ENCODE results near the gene CDK17.
"Not testable (repeated sequence)": the region's sequence is repeated elsewhere in the genome, so short reads cannot be mapped to it uniquely, and the experiment has no call there.

The CDK17 gene

DNA sequence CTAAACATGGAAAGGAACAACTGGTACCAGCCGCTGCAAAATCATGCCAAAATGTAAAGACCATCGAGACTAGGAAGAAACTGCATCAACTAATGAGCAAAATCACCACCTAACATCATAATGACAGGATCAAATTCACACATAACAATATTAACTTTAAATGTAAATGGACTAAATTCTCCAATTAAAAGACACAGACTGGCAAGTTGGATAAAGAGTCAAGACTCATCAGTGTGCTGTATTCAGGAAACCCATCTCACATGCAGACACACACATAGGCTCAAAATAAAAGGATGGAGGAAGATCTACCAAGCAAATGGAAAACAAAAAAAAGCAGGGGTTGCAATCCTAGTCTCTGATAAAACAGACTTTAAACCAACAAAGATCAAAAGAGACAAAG, 82.4 kb downstream of the CDK17 start:
- DNase-seq (ENCODE audit: low read depth in 2 of 2), result not testable (repeated sequence)

DNA sequence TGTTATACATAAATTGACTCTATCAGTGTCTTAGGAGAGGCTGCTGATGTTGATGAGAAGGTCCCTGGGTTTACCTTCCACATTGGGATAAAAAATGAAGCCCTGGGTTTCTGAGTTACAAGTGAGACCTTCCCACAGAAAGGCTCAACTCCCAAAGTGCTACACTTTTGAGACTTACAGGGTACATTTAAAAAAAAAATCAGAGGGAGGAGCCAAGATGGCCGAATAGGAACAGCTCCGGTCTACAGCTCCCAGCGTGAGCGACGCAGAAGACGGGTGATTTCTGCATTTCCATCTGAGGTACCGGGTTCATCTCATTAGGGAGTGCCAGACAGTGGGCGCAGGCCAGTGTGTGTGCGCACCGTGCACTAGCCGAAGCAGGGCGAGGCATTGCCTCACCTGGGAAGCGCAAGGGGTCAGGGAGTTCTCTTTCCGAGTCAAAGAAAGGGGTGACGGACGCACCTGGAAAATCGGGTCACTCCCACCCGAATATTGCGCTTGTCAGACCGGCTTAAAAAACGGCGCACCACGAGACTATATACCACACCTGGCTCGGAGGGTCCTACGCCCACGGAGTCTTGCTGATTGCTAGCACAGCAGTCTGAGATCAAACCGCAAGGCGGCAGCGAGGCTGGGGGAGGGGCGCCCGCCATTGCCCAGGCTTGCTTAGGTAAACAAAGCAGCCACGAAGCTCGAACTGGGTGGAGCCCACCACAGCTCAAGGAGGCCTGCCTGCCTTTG, 84.3 kb downstream of the CDK17 start:
- DNase-seq (ENCODE audit: low read depth in 2 of 2), result not testable (repeated sequence)

DNA sequence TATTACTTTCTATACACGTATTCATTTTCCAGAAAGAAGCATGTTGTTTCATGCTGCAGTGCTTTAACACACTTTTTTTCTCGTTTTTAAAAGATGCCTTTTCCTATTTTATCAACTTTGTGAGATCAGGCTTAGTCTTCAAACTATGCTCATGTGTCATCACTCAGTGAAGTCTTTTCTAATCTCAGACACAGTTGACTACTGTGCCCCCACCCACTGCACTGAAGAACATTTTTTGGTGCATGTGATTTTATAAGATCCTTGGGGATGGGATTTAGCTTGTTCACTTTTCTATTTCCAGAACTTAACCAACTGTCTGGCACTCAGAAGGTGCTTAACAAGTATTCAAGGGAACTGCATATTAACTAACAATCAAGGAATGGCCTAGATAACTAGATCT, 85.5 kb downstream of the CDK17 start:
- DNase-seq (ENCODE audit: low read depth in 2 of 2), result no peak

DNA sequence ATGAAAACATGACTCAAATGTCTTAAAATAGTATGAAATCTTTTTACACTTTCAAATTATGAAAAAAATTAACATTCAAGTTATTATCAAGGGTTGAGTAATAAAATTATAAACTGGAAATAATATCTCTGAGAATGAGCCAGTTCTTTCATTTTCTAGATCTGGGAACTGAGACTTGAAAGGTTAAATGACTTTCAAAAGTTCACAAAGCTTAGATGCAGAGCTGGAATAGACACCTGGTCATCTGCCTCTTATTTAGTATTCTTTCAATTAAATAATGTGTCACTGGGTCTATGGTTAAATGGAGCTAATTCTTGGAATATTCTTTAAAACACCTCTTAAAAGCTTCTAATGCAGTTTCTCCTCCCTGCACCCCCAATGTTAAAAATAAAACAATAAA, 86.6 kb downstream of the CDK17 start:
- no peak for DNase-seq (ENCODE audit: low read depth in 2 of 2)

DNA sequence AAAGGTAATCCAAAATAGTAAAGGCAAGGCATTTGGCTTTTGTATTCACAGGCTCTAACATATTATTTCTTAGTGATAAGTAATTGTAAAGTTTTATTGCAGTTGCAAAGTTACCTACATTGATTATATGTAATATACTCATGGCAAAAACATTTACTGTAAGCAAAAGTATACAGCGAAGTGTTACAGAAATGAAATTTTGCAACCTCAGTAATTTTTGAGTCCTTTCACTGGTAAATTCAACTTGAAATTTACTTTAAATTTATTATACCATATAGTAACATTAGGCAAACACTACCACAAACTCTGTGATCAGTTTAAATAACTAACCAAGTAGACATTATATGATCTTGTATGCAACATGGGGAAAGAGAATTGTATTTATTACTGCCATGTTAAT, 89.0 kb downstream of the CDK17 start:
- DNase-seq (ENCODE audit: low read depth in 2 of 2), result no peak

DNA sequence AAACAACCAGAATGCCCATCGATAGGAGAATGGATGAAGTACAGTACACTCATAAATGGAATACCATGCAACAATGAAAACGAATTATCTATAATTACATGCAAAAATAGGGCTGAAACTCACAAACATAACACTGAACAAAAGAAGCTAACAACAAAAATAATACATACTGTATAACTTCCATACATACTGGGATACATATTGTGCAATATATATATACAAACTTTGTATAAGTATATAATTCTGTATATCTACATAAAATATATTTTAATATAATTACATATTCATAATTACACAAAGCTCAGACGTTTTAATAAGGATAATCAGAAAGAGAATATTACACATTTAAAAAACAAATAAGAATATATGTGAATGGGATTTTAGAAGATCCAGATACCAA, 90.2 kb downstream of the CDK17 start:
- DNase-seq (ENCODE audit: low read depth in 2 of 2), result no peak

DNA sequence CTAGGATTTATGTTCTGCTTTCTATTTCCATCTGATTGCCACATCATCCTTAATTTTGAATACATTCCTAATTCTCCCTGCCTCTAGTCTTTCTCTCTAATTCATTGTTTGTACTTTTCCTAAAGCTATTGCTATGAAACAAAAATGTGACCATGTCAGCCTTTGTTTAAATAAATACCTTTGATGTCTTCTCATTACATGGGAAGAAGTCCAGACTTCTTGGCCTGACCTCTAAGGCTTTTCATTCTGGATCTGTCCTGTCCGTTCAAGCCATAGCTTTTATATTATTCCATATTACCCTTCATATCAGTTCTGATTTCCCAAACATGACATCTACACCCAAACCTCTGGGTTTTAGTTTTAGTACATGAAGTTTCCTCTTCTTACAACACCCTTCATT, 91.4 kb downstream of the CDK17 start:
- DNase-seq (ENCODE audit: low read depth in 2 of 2), result no peak

DNA sequence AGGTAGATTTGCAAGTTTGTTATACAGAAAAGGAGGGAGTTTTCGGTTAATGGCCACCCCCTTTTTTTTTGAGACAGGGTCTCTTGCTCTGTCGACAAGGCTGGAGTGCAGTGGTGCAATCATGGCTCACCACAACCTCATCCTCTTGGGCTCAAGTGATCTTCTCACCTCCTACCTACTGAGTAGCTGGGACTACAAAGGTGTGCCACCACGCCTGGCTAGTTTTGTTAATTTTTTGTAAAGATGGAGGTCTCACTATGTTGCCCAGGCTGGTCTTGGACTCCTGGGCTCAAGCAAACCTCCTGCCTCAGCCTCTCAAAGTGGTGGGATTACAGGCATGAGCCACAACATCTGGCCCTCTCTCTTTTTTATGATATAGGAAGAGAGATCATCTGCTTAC, 94.6 kb downstream of the CDK17 start:
- no peak for DNase-seq (ENCODE audit: low read depth in 2 of 2)

DNA sequence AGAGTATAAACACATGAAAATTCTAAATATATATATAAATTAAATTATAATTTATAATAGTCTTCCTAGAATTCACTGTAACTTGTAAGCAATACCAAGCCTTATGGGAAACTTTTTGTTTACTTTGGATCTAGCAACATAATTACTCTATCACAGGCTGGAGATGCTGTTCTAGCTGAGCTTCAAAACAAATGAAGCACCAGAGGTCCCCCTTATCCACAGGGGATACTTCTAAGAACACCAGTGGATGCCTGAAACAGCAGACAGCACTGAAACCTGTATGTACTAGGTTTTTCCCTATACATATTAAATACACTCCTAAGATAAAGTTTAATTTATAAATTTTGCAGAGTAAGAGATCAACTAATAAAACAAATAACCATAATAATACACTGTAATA, 96.6 kb downstream of the CDK17 start:
- DNase-seq (ENCODE audit: low read depth in 2 of 2), result no peak

DNA sequence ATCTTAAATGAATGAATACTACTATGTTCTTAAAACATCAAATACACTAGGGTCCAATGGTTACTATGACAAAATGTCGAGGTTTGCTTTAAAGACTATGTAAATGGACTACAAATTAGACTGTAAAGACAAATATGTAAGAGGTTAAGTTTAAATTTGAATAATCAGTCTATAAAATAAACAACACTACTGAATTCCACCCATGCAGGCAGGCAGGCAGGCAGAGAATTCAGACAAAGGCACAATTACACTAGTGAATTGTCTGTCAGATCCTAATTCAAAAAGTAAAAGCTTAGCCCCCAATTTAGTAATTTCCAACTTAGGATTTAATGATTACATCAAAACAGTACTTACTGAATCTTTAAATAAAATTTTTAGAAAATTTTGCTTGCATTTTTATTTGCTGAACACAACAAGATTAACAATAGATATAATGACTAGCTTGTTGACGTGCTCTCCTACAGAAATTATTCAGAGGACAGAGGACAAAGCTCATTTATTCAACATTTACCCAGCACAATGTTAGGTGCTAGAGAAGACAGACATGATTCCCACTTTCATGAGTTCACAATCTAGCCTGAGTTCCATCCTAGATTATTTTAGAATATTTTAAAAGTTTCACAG, 97.4 kb downstream of the CDK17 start:
- no peak for DNase-seq (ENCODE audit: low read depth in 2 of 2)

DNA sequence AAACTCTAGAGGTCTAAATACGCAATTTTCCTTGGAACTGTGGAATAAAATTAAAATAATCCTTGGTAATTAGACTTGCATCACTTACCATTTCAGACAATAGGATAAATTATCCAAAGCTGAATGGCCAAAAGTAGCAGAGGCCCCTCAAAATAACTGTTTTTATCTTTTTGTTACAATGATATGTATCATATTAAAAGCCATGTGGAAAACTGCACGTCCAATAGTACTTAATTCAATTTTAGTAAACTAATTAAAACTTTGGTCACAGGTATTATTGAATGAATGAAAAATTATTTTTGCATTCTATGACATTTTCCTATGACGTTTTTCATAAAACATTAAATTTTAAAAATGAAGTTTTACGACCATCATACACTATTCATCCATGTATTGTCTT, 98.5 kb downstream of the CDK17 start:
- DNase-seq (ENCODE audit: low read depth in 2 of 2), result no peak

DNA sequence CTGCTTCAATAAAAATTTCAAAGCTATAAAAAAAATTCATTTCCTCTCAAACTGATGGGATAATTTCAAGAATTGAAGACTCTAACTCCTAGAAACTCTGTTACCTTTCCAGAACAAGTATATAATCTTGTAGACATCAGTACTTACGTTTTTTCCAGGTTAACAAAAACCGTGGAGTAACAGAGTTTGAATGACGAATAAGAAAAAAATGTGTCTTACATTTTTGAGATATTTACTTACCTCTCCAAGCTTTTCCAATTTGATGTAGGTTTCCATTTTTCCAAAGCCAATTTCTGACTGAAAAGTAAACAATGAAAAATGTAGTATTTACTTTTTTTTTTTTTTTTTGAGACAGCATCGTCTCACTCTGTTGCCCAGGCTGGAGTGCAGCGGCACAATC, 100.2 kb downstream of the CDK17 start:
- no peak for DNase-seq (ENCODE audit: low read depth in 2 of 2)

DNA sequence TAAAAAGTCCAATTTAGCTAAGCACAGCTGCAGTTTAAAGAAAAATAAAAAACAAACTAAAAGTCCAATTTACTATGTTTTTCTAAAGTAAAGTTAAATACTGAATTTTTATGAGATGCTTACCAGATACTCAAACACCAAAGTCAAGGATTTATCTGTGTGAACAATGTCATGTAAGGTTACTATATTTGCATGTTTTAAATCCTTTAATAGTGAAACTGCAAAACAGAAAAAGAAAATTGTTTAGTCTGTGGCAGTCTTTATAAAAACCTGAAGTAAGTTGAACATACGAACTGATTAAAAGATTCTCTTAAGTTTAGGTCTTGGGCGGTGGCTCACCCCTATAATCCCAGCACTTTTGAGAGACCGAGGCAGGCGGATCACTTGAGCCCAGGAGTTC, 102.7 kb downstream of the CDK17 start:
- no peak for DNase-seq (ENCODE audit: low read depth in 2 of 2)

DNA sequence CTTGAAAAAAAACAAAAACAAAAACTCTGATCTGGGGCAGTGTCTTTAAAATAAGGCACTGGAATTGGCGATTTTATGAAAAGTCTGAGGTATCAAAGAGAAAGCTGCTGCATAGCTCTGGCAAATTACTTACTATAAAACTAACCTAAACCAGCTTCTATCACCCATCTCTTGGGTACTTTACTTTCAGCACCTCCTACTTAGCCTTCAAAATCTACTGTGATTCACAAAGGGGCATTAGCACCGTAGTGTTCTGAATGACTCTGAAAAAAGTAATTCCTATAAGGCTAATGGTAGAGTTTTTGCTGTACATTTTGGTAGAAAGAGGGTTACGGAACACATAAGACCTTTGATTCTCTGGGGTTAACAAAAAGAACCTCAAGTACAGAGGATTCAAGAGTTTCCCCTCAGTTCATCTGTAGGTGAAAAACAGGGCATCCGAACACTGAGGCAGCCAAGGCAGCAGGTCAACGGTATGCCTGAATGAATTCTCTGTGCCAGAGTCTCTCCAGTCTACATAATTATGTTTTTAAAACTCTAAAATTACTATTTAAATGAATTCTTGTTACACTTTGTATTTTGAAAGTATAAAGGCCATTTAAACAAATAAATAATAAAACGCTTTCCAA, 104.6 kb downstream of the CDK17 start:
- DNase-seq (ENCODE audit: low read depth in 2 of 2), result no peak

DNA sequence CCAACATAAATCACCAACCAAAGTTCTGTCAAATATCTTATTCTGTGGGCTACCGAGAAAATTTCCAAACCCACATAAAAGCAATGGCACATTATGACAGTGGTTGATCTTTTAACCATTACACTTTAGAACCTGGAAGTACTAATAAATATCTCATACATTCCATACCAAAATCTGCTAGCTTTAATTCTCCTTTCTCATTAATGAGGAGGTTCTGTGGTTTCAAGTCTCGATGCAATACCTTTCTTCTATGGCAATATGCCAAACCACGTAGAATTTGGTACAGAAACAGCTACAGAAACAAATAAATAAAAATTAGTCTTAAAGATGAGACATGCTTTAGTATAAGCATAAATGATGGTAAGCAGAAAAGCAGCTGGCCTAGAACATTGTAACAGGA, 105.4 kb downstream of the CDK17 start:
- DNase-seq (ENCODE audit: low read depth in 2 of 2), result no peak

DNA sequence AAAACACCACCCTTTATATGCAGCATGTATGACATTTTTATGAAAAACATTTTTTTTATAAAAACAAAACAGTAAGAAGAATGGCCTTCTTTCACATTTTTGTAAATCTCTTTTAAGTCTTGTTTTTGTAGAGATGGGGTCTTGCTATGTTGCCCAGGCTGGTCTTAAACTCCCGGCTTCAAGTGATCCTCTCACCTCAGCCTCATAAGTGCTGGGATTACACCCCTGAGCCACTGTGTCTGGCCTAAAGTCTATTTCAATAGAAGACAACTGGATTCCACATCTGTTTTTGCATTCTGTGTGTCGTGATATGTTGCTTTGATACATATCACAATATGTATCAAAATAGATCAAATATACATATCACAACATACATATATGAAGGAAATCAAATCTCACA, 107.1 kb downstream of the CDK17 start:
- DNase-seq (ENCODE audit: low read depth in 2 of 2), result no peak

DNA sequence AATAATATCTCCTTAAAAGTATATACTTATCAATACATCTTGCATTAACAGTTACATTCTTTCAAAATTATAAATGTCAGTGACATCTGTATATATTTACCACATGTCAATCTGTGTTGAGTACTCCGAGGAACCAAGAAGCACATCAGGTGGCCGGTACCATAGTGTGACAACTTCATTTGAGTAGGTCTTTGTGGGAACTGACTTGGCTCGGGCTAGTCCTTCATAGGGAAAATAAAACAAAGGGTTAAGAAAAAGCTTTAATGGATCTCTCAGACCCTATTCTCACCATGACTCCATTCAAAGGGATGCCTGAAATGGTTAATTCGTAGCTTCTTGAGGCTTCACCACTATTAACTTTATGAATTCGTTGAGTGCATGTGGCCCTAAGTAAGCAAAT, 111.2 kb downstream of the CDK17 start:
- DNase-seq (ENCODE audit: low read depth in 2 of 2), result no peak

DNA sequence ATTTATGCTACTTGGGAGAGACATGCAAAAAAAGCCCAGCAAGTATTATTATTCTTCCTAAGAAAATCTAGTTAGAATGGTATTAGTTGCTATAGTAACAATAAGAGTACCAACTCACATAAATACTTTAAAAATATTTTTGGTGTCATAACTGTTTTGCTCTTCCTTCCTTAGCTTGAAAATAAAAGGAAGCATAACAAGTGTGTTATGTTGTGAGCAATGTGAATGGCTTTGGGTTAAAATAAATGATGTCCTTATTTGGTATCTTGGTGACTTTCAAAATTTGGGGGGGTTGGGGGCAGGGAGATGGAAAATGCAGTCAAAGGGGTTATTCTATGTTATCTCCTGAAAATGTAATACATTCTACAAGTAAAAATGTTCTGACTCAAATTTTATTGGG, 115.1 kb downstream of the CDK17 start:
- no peak for DNase-seq (ENCODE audit: low read depth in 2 of 2)

DNA sequence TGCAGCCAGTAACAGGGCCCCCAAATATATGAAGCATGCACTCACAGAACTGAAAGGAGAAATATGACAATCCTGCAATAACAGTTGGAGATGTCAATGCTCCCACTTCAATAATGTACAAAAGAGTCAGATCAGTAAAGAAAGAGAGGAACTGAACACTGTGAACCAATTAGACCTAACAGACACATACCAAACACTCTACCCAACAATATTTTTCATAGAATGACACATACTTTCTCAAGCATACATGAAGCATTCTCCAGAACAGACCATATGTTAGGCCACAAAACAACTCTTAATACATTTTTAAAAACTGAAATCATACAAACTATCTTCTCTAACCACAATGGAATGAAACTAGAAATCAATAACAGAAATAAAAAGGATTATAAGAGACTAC, 125.9 kb downstream of the CDK17 start:
- no peak for DNase-seq (ENCODE audit: low read depth in 2 of 2)

DNA sequence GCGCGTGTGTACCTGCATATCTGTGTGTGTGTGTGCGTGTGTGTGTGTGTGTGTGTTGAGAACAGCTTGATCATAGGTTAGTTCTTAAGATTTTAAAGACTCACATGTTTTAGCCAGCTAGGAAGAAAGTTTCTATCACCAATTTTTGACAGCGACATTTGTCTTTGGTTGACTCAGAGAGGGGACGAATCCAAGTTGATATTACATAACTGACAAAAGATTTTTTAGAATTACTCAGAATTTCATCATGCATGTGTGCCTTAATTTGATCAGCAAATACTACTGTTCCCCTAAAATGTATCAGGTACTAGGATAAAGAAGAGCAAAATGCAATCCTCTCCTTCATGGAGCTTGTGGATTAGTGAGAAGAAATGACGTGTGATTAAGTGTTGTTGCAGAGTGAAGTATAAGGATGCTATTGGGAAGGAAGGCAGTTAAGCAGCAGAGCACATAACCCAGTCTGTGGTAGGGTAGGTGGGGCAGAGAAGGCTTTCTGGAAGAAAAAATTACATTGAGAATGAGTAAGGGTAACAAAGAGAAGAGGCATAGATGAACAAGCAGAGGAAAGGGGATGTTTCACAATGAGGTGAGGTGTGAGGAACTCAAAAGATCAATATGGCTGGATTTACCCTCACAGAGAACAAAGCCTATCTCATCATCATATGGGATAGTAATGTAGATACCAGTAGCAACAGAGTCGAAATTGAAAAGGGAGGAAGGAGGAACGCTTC, 128.6 kb downstream of the CDK17 start:
- DNase-seq (ENCODE audit: low read depth in 2 of 2), result no peak

DNA sequence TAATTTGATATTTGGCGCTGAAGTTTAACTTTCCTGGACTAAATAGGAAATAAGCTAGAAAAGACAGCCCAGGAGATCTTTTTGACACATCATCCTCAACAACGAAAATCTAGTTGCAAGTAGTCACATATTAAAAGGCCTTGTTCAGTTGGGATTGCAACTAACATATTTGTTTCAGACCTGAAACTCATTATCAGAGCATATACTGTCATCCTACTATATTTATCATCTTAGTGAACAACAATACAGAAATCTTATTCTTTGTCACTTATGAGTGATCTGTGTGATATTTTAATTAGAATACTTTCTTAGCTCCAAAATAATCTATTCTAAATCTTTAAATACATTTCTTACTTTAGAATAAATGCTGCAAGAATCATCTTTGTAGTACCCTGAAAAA, 134.0 kb downstream of the CDK17 start:
- DNase-seq (ENCODE audit: low read depth in 2 of 2), result no peak

DNA sequence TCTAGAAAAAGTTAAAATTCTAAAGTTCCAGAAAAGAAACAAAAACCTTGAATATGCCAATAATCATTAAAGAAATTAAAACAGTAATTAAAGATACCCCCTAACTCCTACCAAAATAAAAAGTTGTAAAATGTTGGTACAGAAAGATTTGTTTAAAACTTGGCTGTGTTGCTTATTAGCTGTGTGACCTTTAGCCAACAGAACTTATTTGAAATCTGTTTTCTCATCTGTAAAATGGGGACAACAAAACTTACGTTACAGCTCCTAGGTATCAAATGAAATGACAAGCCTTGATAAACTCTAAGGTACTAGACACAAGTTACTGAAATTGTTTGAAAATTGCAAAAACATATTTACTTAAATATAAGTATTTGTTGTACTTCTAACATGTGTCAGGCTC, 134.4 kb downstream of the CDK17 start:
- no peak for DNase-seq (ENCODE audit: low read depth in 2 of 2)

DNA sequence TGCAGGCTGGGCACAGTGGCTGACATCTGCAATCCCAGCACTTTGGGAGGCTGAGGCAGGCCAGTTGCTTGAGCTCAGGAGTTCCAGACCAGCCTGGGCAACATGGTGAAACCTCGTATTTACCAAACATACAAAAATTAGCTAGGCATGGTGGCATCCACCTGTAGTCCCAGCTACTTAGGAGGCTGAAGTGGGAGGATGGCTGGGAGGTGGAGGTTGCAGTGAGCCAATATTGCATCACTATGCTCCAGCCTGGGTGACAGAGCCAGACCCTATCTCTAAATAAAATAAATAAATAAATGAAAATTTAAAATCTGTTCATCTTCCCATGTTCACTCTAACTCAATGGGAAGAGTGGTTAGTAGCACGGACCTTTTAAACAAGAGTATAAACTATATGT, 134.8 kb downstream of the CDK17 start:
- DNase-seq (ENCODE audit: low read depth in 2 of 2), result no peak
